HG03571 (cell line): ENCODE measurements around the gene APOB.

Source experiments
- ATAC-seq: cut with Tn5 transposase; IDR thresholded peaks from one replicate; pipeline ENCODE4 v1.9.1; 2021; ENCODE audit not compliant: unreplicated experiment

The APOB gene

DNA sequence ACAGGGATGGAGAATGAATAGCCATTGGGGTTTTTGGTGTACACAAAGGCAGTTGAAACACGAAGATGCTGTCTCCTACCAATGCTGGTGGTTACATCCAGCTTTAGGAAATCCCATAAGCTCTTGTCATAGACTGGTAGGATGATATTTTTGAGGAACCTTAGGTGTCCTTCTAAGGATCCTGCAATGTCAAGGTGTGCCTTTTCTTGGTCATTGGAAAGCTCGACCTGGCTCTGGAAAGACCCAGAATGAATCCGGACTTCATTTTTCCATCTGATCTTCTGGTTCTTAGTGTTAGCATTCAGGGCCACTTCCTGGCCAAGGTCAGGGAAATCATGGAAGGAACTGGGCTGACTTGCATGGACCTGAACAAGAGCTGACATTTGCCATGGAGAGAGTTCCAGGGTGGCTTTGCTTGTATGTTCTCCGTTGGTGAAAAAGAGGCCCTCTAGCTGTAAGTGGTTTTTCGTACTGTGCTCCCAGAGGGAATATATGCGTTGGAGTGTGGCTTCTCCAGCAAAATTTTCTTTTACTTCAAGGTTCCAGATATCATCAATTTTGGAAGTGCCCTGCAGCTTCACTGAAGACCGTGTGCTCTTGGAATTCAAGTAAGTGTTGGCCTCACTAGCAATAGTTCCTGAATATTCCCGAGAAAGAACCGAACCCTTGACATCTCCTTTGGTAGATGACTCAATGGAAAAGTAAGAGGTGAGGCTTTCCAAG, 38.0 kb downstream of the APOB start:
- no peak for ATAC-seq

GRCh38 chr2:21005111-21005699, 38.7 kb downstream of the APOB start:
- ATAC-seq: no peak

DNA sequence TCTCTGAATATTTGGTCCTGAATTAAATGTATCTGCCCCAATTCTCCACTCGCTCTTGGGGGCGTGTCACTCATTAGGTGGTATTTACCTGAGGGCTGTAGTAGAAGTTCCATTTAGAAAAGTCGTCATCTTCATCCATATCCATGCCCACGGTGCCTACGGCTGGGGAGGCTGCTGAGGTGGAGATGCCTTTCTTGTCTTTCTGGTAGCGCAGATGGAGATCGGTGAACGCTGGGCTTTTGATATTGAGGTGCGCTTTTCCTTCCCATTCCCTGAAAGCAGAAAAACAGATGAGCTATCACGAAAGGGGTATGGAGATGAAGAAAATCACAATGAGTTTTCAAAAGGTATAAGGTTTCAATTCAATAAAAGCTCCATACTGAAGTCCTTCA, 39.7 kb downstream of the APOB start:
- no peak for ATAC-seq

- no peak for ATAC-seq
Observed at GRCh38 chr2:21003572-21004180, 40.2 kb downstream of the APOB start.

- ATAC-seq: no peak
Observed at GRCh38 chr2:21002814-21003192, 41.1 kb downstream of the APOB start.

GRCh38 chr2:21001988-21002813, 41.7 kb downstream of the APOB start:
- ATAC-seq: no peak

DNA sequence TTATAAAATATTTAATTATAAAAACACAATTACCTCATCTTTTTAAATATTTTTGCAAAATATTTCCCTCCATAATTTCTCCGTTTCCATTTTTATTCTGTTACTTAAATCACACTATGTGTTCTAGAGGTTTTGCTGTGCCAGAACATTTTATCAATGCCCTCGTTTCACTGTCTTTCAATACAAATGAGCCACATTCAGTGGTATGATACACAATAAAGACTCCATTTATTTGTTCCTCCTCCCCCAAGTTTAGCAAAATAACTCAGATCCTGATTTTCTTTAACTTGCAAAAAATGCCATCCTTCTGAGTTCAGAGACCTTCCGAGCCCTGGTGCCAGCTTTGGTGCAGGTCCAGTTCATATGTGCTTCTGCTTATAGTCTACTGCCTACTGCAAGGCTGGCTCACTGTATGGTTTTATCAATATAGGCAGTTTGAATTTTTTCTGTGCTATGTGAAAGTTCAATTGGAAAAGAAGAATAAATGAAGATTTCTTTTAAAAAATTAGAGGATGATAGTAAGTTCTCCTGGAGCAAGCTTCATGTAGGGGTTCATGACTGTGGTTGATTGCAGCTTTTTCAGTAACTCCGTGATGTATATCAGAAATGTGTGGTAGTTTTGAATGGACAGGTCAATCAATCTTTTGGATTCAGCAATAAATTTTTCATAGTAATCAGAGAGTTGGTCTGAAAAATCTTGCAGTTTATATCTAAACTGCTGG, 42.5 kb downstream of the APOB start:
- no peak for ATAC-seq

- ATAC-seq: no peak
Observed at GRCh38 chr2:20999906-21000645, 43.8 kb downstream of the APOB start.

- ATAC-seq: no peak
Observed at GRCh38 chr2:20998972-20999905, 44.6 kb downstream of the APOB start.

DNA sequence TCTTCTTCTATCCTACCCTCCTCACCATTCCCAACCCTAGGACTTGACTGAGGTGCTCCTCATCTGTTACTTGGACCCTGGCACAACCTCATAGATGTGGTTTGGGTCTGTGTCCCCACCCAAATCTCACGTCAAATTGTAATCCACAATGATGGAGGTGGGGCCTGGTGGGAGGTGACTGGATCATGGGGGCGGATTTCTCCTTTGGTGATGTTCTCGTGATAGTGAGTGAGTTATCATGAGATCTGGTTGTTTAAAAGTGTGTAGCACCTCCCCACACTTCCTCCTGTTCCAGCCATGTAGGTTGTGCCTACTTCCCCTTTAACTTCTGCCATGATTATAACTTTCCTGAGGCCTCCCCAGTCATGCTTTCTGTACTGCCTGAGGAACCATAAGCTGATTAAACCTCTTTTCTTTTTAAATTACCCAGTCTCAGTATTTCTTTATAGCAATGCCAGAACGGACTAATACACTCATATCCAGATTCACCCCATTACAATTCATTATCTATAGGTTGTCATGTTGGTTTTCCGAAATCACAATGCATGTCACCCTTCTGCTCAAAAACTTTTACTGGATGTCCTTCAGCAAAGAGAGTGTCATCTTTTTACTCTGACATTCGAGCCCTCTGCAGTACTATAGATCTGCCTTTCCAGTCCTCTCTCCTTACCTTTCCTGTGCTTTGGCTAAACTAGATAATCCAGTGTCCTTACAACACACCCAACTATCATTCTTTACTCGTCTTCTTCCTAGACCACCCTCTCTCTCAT, 45.7 kb downstream of the APOB start:
- ATAC-seq: no peak

DNA sequence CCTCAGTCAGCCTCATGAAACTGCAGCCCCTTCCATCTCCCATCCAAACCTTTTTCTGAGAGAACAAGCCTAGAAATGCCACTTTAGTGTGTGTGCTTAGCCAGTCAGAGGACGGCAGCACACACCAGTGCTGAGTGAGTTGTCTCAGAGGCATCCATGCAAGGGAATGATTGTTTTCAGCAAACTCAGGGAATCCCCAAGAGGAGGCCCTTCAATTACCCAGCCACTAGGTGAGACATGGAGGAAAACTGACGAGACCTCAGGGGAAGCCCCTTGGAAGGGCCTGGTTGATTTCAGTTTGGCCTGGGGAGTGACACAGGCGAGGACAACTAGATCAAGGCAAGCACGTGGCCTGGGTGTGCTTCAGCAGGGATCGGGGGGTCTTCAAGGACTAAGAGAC, 49.7 kb downstream of the APOB start:
- ATAC-seq: no peak

GRCh38 chr2:20992201-20992711, 51.6 kb downstream of the APOB start:
- no peak for ATAC-seq

GRCh38 chr2:20990442-20991430, 53.1 kb downstream of the APOB start:
- ATAC-seq: no peak

DNA sequence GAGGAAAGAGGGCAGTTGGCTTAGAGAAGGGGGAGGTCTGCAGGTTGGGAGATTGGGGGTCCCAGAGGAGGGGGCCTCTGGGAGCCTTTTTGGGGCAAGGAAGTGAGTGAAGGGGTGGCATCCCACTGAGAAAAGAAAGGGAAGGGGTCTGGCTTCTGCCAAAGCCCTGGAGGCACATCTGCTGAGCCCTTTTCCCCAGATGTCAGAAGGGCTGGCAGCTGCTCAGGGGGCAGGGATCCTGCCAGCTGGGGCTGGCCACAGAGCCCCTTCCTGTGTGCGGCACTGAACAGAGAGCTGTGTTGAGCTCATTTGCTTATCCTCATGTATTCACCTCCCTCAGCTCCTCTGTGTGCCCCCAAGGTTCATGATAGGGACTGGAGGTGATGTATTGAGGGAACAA, 54.5 kb downstream of the APOB start:
- no peak for ATAC-seq

DNA sequence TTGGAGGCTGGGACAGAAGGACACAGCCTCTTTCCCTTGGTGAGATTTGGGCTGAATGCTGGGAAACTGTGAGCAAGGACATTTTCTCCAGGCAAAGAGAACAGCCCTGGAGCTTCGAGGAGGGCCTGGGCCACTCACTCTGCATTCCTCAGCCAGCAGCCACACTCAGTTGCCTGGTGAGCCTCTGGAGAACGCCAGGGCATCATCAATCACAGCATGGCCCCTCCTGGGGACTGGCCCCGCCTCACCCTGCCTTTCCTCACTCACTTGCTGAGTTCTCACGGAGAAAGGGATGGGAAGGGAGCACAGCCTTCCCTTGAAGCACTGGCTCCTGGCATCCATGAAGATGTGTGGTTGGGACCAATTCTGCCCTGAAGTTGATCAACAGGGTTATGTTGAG, 55.0 kb downstream of the APOB start:
- no peak for ATAC-seq

- ATAC-seq: no peak
Observed at GRCh38 chr2:20986024-20986939, 57.6 kb downstream of the APOB start.
